Measurements from ENCODE around the gene LRP2. TPM values are rescaled to one million over a fixed set of nuclear protein-coding genes. Genes with fewer than 3 reads are reported as not detected.

LRP2 gene
- total and polyA plus RNA-seq, 4 donors, result 0.19 to 5.7 (median 0.40) TPM

- TF ChIP-seq ZBTB33 (IDR thresholded peaks at IDR 0.05) (no peak), YY1 (IDR thresholded peaks at IDR 0.05) (no peak)
Measured at GRCh38 chr2:169349535-169349934, 12.8 kb downstream of the LRP2 start (continued).

GRCh38 chr2:169348321-169349024, 13.9 kb downstream of the LRP2 start:
- no peaks in the 10 kb centered on the region for H3K4me1 ChIP-seq (ENCODE audit: control insufficient read depth in 4 of 4, insufficient read depth in 4 of 4, low read length in 3 of 4)
- no peaks in the 10 kb centered on the region for H3K36me3 ChIP-seq (ENCODE audit: control insufficient read depth in 4 of 4, insufficient read depth in 3 of 4, low read depth in 1 of 4, low read length in 3 of 4)
- WGBS, result 77% methylated on average over 6 of the region's 6 CpGs
- no peaks in the 10 kb centered on the region for H3K9me3 ChIP-seq (ENCODE audit: control insufficient read depth in 4 of 4, low read length in 3 of 4)
- no peak overlapping the region for H3K27ac ChIP-seq (ENCODE audit: low read depth in 1 of 2, low read length in 2 of 2)
- no peak for DNase-seq (ENCODE audit: low spot score)
- H3K9ac ChIP-seq (ENCODE audit: low read depth in 1 of 2, low read length in 2 of 2), result no peak overlapping the region
- H3K27me3 ChIP-seq (ENCODE audit: control insufficient read depth in 4 of 4, insufficient read depth in 4 of 4, low read length in 3 of 4), result no peaks in the 10 kb centered on the region
- no peak overlapping the region for H3K4me3 ChIP-seq (ENCODE audit: low read depth in 1 of 3, low read length in 3 of 3)
- TF ChIP-seq EGR1 (IDR thresholded peaks at IDR 0.05; ENCODE audit: low read depth in 2 of 2), result no peak
- TF ChIP-seq JUND (IDR thresholded peaks at IDR 0.05), result no peak
- TF ChIP-seq RAD21 (IDR thresholded peaks at IDR 0.05), result no peak
- no peak for TF ChIP-seq CTCF (IDR thresholded peaks at IDR 0.05; ENCODE audit: low read depth, low read length, missing input control)

GRCh38 chr2:169345486-169346437, 16.6 kb downstream of the LRP2 start:
- DNase-seq (ENCODE audit: low spot score), result no peak
- no peak overlapping the region for H3K27ac ChIP-seq (ENCODE audit: low read depth in 1 of 2, low read length in 2 of 2)
- H3K36me3 ChIP-seq (ENCODE audit: control insufficient read depth in 4 of 4, insufficient read depth in 3 of 4, low read depth in 1 of 4, low read length in 3 of 4), result no peaks in the 10 kb centered on the region
- 72% methylated on average over 7 of the region's 7 CpGs for WGBS
- no peak overlapping the region for H3K4me3 ChIP-seq (ENCODE audit: low read depth in 1 of 3, low read length in 3 of 3)
- H3K9me3 ChIP-seq (ENCODE audit: control insufficient read depth in 4 of 4, low read length in 3 of 4), result no peaks in the 10 kb centered on the region
- no peak overlapping the region for H3K9ac ChIP-seq (ENCODE audit: low read depth in 1 of 2, low read length in 2 of 2)
- TF ChIP-seq RAD21 (IDR thresholded peaks at IDR 0.05) (no peak), REST (IDR thresholded peaks at IDR 0.05) (no peak), FOXA1 (IDR thresholded peaks at IDR 0.05) (no peak), ZBTB33 (IDR thresholded peaks at IDR 0.05) (no peak), RXRA (IDR thresholded peaks at IDR 0.05) (no peak), ATF3 (IDR thresholded peaks at IDR 0.05) (no peak)
- no peaks in the 10 kb centered on the region for H3K4me1 ChIP-seq (ENCODE audit: control insufficient read depth in 4 of 4, insufficient read depth in 4 of 4, low read length in 3 of 4)
- no peaks in the 10 kb centered on the region for H3K27me3 ChIP-seq (ENCODE audit: control insufficient read depth in 4 of 4, insufficient read depth in 4 of 4, low read length in 3 of 4)

Data from liver (tissue), 9 donors.